Measurements from ENCODE around the gene THSD7B.

THSD7B gene

GRCh38 chr2:137708311-137708710 lies 943.0 kb downstream of the THSD7B start:
- DNase-seq: no peak

DNA sequence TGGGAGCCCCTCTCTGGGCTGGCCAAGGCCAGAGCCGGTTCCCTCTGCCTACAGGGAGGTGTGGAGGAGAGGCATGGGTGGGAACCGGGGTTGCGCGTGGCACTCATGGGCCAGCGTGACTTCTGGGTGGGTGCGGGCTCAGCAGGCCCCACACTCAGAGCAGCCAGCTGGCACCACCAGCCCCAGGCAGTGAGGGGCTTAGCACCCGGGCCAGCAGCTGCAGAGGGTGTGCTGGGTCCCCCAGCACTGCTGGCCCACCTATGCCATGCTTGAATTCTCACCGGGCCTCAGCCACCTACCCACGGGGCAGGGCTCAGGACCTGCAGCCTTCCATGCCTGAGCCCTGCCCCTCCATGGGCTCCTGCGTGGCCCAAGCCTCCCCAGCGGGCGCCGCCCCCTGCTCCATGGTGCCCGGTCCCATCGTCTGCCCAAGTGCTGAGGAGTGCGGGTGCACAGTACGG lies 950.4 kb downstream of the THSD7B start:
- DNase-seq: no peak

DNA sequence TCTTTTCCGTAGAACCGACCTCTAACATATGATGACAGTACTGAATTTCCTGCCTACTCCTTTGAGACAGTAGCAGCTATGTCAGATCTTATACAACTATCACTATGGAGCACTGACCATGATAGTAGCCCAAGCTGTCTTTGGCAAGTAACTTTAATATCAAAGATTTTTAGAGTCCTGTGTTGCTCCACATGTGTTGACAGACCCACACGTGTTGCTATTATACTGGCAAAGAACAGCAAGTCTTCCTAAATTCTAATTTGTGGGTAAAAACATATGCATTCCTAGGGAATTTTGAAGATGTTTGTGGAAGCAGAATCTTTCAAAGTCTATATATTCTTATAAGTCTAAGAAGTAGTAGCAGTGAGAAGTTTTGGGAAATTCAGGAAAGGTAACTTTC lies 953.4 kb downstream of the THSD7B start:
- no peak for DNase-seq

- DNase-seq: no peak
These were observed 956.4 kb downstream of the THSD7B start for GRCh38 chr2:137721733-137722132.

DNA sequence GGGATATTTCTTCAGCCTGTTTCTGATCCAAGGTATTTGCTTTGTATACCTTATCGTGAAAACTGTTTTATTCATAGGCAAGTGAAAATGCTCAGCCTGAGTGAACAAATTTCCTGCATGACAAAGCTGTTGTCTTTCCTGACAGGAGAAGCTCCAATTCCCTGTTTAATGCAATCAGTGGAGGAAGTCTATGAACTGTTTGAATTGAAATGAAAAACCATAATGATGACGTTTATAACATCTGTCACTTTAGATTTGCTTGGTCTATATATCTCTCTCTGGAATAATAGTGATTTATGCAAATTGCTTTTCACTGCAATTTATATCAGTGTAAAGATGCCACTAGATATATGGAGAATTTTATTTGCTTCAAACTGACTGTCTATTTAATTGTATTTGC lies 959.6 kb downstream of the THSD7B start:
- no peak for DNase-seq

Data from activated CD8-positive, alpha-beta memory T cell treated with anti-CD3 and anti-CD28 coated beads for 24 hours (primary cell).